HEK293T (cell line): ENCODE data around the gene OPN1MW.
"Not testable (repeated sequence)": the region's sequence is repeated elsewhere in the genome, so short reads cannot be mapped to it uniquely, and the experiment has no call there.

Experiments
- FOXA1 ChIP-seq: fragments of 450-650 bp; IDR thresholded peaks from 2 replicates; pipeline ENCODE4 v1.6.1; 2016; ENCODE audit warnings: mild to moderate bottlenecking
- FOXK2 ChIP-seq: fragments of 450-650 bp; IDR thresholded peaks from 2 replicates; pipeline ENCODE4 v1.6.1; 2016; ENCODE audit warnings: mild to moderate bottlenecking
- FOXM1 ChIP-seq: fragments of 450-650 bp; IDR thresholded peaks from 2 replicates; pipeline ENCODE4 v1.6.1; 2017; ENCODE audit warnings: mild to moderate bottlenecking, borderline replicate concordance
- LEF1 ChIP-seq: fragments of 450-650 bp; IDR thresholded peaks from 2 replicates; pipeline ENCODE4 v1.6.1; 2017; ENCODE audit warnings: mild to moderate bottlenecking, borderline replicate concordance
- SUZ12 ChIP-seq: fragments of 450-650 bp; IDR thresholded peaks from 2 replicates; pipeline ENCODE4 v1.6.1; 2016; ENCODE audit warnings: mild to moderate bottlenecking
- TARDBP ChIP-seq: fragments of 450-650 bp; IDR thresholded peaks from 2 replicates; pipeline ENCODE4 v1.6.1; 2016
- ZNF384 ChIP-seq: fragments of 450-650 bp; IDR thresholded peaks from 2 replicates; pipeline ENCODE4 v1.6.1; 2016

DNA sequence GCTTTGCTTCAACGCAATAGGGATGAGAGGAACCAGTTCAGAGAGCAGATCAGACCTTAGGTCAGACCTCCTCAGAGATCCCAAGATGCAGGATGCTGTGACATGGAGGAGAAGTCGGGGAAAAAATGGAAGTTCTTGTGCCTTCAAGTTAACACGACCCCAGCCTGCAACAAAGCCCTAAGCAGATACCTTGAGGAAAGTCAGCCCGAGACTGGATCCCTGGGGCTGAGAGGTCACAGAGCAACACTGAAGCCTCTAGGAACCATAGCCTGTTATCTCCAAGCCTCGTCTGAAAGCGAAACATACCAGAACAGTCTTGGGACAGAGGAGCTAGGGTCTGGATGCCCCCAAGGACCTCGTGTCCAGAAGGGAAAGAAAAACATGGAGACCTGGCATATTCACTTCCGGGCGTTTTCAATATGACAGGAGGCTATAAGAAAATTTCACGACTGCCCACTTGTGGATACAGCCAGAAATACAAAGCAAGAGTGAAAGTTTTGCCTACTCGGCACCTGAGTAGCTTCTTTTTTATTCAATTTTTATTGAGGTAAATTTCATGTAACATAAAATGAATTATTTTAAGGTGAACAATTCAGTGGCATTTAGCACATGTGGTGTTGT is 56.7 kb downstream of the OPN1MW start:
- not testable (repeated sequence) for TF ChIP-seq TARDBP, FOXM1, FOXA1, LEF1, SUZ12, FOXK2, ZNF384
